Subcutaneous abdominal adipose tissue (tissue), 5 donors: ENCODE measurements around the gene BRSK1.

Source experiments
- H3K27ac ChIP-seq: one replicate; pipeline ENCODE4 v1.7.0; 2013; ENCODE audit warnings: low read depth, mild to moderate bottlenecking, inconsistent platforms, low read length, moderate library complexity
- H3K27me3 ChIP-seq, 5 donors: one replicate each; pipeline ENCODE4 v1.7.0; 2013; ENCODE audit warnings: low read length in 5 of 5, inconsistent platforms in 1 of 5; ENCODE audit not compliant: control insufficient read depth in 5 of 5, insufficient read depth in 4 of 5
- H3K36me3 ChIP-seq, 5 donors: one replicate each; pipeline ENCODE4 v1.7.0; 2013; ENCODE audit warnings: low read length in 5 of 5; ENCODE audit not compliant: control insufficient read depth in 5 of 5, insufficient read depth in 5 of 5
- H3K4me1 ChIP-seq, 5 donors: one replicate each; pipeline ENCODE4 v1.7.0; 2013; ENCODE audit warnings: low read length in 5 of 5, mild to moderate bottlenecking in 3 of 5, moderate library complexity in 1 of 5; ENCODE audit not compliant: control insufficient read depth in 5 of 5, insufficient read depth in 5 of 5
- H3K4me3 ChIP-seq, 5 donors: one replicate each; pipeline ENCODE4 v1.7.0; 2013; ENCODE audit warnings: low read length in 5 of 5, low read depth in 1 of 5
- H3K9ac ChIP-seq, 5 donors: one replicate each; pipeline ENCODE4 v1.7.0; 2013; ENCODE audit warnings: low read length in 5 of 5, mild to moderate bottlenecking in 4 of 5, moderate library complexity in 3 of 5
- H3K9me3 ChIP-seq, 5 donors: one replicate each; pipeline ENCODE4 v1.7.0; 2013; ENCODE audit warnings: low read length in 5 of 5; ENCODE audit not compliant: control insufficient read depth in 5 of 5
- donor health status: healthy.
- donor health status: healthy.
- donor health status: healthy.
- donor health status: healthy.
- donor health status: healthy.

The BRSK1 gene

DNA sequence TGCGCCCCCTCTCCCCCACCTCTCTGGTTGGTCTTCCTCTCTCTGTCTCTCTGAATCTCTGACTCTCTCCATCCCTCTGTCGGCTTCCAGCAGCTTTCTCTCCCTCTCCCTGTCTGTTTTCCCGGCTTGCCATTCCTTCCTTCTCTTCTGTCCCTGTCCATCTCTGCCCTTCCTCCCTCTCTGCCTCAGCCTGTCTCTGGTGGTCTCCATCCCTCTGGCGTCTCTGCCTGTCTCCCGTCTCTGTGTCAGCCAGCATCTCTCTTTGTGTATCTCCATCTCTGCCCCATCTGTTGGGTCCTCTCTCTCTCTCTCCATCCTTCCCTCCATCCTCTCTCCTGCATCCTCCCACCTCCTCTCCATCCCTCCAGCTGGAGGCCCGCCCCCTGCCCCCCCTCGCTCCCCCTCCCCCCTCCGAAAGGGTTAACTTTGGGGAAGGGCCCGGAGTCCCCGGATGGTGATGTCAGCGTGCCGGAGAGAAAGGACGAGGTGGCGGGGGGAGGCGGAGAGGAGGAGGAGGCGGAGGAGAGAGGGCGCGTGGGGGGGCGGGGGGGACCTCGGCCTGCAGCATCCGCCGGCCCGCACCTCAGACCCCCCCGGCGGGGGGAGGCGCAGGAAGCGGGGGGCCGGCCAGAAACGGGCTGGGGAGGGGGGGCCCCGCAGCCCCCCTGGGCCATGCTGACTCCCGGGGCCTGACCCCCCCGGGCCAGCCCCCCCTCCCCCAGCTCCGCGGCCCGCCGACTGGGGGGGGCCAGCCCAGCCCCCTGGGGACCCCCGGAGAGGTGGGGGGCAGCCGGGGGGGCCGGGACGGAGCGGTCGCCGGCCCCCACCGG, at the start of gene BRSK1:
Gene BRSK1 (plus strand): TSS at position 450 of the 830 bp plus-strand sequence. CDS start 446 bp downstream, outside the sequence.
- Histone ChIP-seq H3K9me3 (no peaks in the 10 kb centered on the region), H3K4me3 (no peak within 1 kb of the TSS), H3K36me3 (no peaks in the 10 kb centered on the region), H3K4me1 (peaks cover 0 to 23% (median 14%) of the 10 kb centered on the region in 5 donors), H3K27me3 (peaks cover 8 to 22% (median 14%) of the 10 kb centered on the region in 5 donors), H3K27ac (no peak within 1 kb of the TSS), H3K9ac (no peak within 1 kb of the TSS)

DNA sequence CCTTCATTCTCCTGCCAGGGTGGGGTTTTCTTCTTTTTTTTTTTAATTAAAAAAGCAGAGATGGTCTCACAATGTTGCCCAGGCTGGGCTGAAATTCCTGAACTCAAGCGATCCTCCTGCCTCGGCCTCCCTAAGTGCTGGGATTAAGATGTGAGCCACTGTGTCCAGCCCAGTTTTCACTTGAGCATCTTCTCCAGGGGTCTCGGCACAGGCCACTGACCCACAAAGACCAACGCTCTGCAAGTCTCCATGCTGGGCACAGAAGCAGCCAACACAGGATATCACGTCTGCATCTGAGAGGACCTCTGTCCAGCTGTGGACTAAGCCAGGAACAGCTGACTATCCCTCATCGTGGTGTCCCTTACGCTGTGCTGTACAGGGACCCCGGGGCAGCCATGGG, 45.8 kb upstream of the BRSK1 start:
- Histone ChIP-seq H3K9me3 (no peaks in the 10 kb centered on the region), H3K36me3 (peaks cover 3 to 93% (median 91%) of the 10 kb centered on the region in 5 donors), H3K4me1 (no peaks in the 10 kb centered on the region), H3K9ac (no peak overlapping the region), H3K27me3 (no peaks in the 10 kb centered on the region), H3K4me3 (no peak overlapping the region), H3K27ac (no peak overlapping the region)

DNA sequence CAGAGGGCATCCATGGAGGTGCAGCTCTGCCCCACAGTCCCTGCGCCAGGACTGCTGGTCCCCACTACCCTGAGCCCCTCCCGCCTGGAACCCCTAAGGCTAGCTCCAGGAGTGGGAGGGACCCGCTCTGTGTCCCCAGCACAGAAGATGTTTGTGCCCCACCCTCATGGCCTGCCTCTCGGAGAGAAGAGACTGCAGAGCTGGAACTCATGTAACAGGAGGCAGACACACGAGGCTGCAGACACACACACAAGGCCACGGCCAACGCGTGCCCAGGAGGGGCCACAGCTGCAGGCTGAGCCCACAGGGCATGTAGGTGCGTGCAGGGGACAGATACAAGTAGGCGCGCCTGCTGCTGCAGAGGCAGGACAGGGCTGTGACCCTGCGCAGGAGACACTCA, 44.8 kb upstream of the BRSK1 start:
- Histone ChIP-seq H3K9ac (no peak overlapping the region), H3K27me3 (no peaks in the 10 kb centered on the region), H3K4me3 (no peak overlapping the region), H3K27ac (no peak overlapping the region), H3K9me3 (no peaks in the 10 kb centered on the region), H3K36me3 (peaks cover 3 to 95% (median 92%) of the 10 kb centered on the region in 5 donors), H3K4me1 (no peaks in the 10 kb centered on the region)

- Histone ChIP-seq H3K27ac (no peak overlapping the region), H3K36me3 (peaks cover 0 to 98% (median 95%) of the 10 kb centered on the region in 5 donors)
Observed at GRCh38 chr19:55240713-55241020, 43.1 kb upstream of the BRSK1 start.

DNA sequence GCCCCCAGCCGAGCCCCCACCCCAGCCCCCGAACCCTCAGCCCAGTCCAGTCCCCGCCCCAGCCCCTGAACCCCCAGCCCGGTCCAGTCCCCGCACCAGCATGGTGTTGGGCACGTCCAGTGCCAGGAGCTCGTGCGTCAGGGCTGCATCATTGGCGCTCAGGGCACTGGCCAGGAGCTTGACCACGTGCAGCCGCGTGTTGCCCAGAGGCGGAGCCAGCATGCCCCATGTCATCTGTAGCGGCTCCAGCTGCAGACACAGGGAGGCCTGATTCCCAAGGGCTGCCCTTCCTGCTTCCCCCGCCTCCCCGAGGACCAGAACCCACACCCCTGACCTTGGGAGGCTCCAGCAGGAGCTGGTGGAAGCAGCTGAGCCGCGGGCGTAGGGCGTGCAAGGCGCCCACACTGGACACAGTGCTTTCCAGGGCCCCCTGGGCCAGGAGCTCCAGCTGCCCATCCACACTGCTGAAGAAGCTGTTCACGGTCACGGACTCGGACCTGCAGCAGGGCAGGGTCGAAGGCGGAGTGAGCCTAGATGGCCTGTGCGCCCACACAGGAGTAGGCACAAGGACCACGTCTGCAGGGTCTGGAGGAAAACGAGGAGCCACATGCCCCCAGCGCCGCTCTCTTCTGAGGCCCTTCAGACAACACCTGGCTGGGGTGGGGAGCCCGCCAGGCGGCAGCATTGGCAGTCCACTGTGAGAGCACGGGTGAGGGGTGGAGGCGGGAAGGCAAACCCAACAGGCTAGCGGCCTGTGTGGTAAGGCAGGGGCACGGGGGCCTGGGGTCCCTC, 42.5 kb upstream of the BRSK1 start:
- no peak overlapping the region for H3K4me3 ChIP-seq
- peaks cover 0 to 98% (median 94%) of the 10 kb centered on the region in 5 donors for H3K36me3 ChIP-seq
- no peaks in the 10 kb centered on the region for H3K27me3 ChIP-seq
- no peak overlapping the region for H3K9ac ChIP-seq
- H3K9me3 ChIP-seq = no peaks in the 10 kb centered on the region
- H3K4me1 ChIP-seq = no peaks in the 10 kb centered on the region
- H3K27ac ChIP-seq = no peak overlapping the region

More at GRCh38 chr19:55240713-55241020, 43.1 kb upstream of the BRSK1 start:
- Histone ChIP-seq H3K27me3 (no peaks in the 10 kb centered on the region), H3K9ac (no peak overlapping the region), H3K4me3 (no peak overlapping the region), H3K4me1 (no peaks in the 10 kb centered on the region), H3K9me3 (no peaks in the 10 kb centered on the region)

GRCh38 chr19:55241935-55242464, 41.8 kb upstream of the BRSK1 start:
- no peak overlapping the region for H3K27ac ChIP-seq
- no peak overlapping the region for H3K4me3 ChIP-seq
- peaks cover 0 to 98% (median 93%) of the 10 kb centered on the region in 5 donors for H3K36me3 ChIP-seq
- no peaks in the 10 kb centered on the region for H3K27me3 ChIP-seq
- no peak overlapping the region for H3K9ac ChIP-seq
- H3K9me3 ChIP-seq = no peaks in the 10 kb centered on the region
- H3K4me1 ChIP-seq = no peaks in the 10 kb centered on the region

DNA sequence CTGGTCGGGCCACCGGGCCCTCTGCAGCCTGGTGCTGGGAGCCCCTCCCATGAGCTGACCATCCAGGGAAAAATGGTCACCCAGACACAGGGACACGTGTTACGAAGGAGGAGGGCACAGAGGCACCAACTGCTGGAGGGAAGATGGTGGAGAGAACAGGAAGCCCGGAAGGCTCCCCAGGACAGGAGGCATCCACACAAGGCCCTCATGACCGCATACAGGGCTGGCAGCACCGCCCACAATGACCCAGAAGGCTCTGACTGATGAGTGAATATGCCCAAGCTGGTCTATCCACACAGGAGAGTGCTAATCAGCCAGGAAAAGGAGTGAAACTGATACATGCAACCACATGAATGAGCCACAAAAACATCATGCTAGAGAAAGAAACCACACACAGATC, 41.3 kb upstream of the BRSK1 start:
- Histone ChIP-seq H3K9ac (no peak overlapping the region), H3K4me3 (no peak overlapping the region), H3K4me1 (peaks cover 0 to 4% (median 3%) of the 10 kb centered on the region in 5 donors), H3K36me3 (peaks cover 0 to 95% (median 88%) of the 10 kb centered on the region in 5 donors), H3K9me3 (no peaks in the 10 kb centered on the region), H3K27me3 (no peaks in the 10 kb centered on the region), H3K27ac (no peak overlapping the region)

DNA sequence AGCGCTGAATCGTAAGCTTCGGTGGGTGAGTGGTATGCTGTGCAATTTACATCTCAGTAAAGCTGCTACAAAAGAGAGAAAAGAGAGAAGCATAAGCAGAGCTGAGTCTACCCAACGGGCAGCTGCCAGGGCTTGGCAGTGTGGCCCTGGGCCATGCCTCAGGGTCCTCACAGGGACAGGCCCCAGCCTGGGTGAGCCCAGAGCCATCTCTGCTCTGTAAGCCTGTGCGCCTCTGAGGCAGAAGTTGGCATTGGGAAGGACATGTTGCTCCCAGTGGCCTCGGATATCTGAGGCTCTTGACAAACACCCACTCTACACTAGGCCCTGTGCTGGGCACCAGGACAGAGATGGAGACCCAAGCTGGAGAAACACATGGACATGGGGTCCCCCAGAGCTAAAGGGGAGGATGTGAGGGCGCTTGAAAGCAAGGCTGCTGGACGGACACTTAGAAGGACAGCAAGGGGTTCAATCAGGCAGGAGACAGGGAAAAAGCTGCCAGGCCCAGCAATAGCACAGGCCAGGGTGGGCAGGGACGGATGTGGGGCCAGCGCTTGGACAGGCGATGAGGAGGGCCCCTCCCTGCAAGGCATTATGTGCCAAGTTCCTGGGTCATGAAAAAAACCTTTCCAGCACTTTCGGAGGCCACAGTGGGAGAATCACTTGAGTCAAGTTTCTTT, 39.7 kb upstream of the BRSK1 start:
- peaks cover 3 to 20% (median 17%) of the 10 kb centered on the region in 5 donors for H3K4me1 ChIP-seq
- no peaks in the 10 kb centered on the region for H3K9me3 ChIP-seq
- H3K27ac ChIP-seq = no peak overlapping the region
- peaks cover 0 to 79% (median 72%) of the 10 kb centered on the region in 5 donors for H3K36me3 ChIP-seq
- no peak overlapping the region for H3K4me3 ChIP-seq
- no peak overlapping the region for H3K9ac ChIP-seq
- no peaks in the 10 kb centered on the region for H3K27me3 ChIP-seq

- no peaks in the 10 kb centered on the region for H3K27me3 ChIP-seq
- no peak overlapping the region for H3K27ac ChIP-seq
- peaks cover 0 to 69% (median 63%) of the 10 kb centered on the region in 5 donors for H3K36me3 ChIP-seq
- peaks cover 3 to 22% (median 19%) of the 10 kb centered on the region in 5 donors for H3K4me1 ChIP-seq
- H3K4me3 ChIP-seq = no peak overlapping the region
- H3K9ac ChIP-seq = no peak overlapping the region
- no peaks in the 10 kb centered on the region for H3K9me3 ChIP-seq
Observed at GRCh38 chr19:55245236-55245904, 38.4 kb upstream of the BRSK1 start.
